Neuronal stem cell (in vitro differentiated cells): ENCODE results near the gene CYBRD1.

Experiments
- DNase-seq: peaks from one replicate; pipeline ENCODE4 v3.0.0-alpha.2; 2013; ENCODE audit warnings: low spot score
- H2AFZ ChIP-seq: one replicate; pipeline ENCODE4 v1.6.1; 2013; ENCODE audit warnings: mild to moderate bottlenecking, low read length, inconsistent platforms
- H2AK5ac ChIP-seq: 2 replicates; pipeline ENCODE4 v1.6.1; 2013; ENCODE audit warnings: low read depth, mild to moderate bottlenecking, inconsistent platforms, low read length, moderate library complexity, mixed read lengths
- H2BK120ac ChIP-seq: 2 replicates; pipeline ENCODE4 v1.6.1; 2013; ENCODE audit warnings: low read depth, mild to moderate bottlenecking, inconsistent platforms, low read length, moderate library complexity, mixed read lengths
- H2BK12ac ChIP-seq: one replicate; pipeline ENCODE4 v1.6.1; 2013; ENCODE audit warnings: low read length, inconsistent platforms
- H2BK15ac ChIP-seq: 2 replicates; pipeline ENCODE4 v1.6.1; 2013; ENCODE audit warnings: mild to moderate bottlenecking, low read length, inconsistent platforms, mixed read lengths
- H2BK5ac ChIP-seq: one replicate; pipeline ENCODE4 v1.6.1; 2013; ENCODE audit warnings: inconsistent platforms, mild to moderate bottlenecking, low read length, moderate library complexity
- H3K14ac ChIP-seq: one replicate; pipeline ENCODE4 v1.6.1; 2013; ENCODE audit warnings: low read length, inconsistent platforms
- H3K18ac ChIP-seq: 2 replicates; pipeline ENCODE4 v1.6.1; 2013; ENCODE audit warnings: low read length, inconsistent platforms
- H3K23ac ChIP-seq: 2 replicates; pipeline ENCODE4 v1.6.1; 2013; ENCODE audit warnings: low read depth, mild to moderate bottlenecking, mixed read lengths, low read length, inconsistent platforms; ENCODE audit not compliant: poor library complexity
- H3K27ac ChIP-seq: replicated peaks from 3 replicates; pipeline ENCODE4 v1.5.1; 2013; ENCODE audit warnings: low read length, inconsistent platforms
- H3K27me3 ChIP-seq, 3 experiments: 2 replicates each; pipeline ENCODE4 v1.6.1; 2013; ENCODE audit warnings: low read length in 3 of 3, mild to moderate bottlenecking in 2 of 3, inconsistent platforms in 1 of 3, low read depth in 1 of 3, mixed read lengths in 1 of 3, moderate library complexity in 1 of 3; ENCODE audit not compliant: control insufficient read depth in 3 of 3, insufficient read depth in 3 of 3
- H3K36me3 ChIP-seq, 2 donors: replicated peaks in 1 of 2; 2 replicates each; pipeline ENCODE4 v1.6.1; 2013; ENCODE audit warnings: low read length in 2 of 2; ENCODE audit not compliant: control insufficient read depth in 2 of 2, insufficient read depth in 2 of 2
- H3K4ac ChIP-seq: 2 replicates; pipeline ENCODE4 v1.6.1; 2013; ENCODE audit warnings: inconsistent platforms, mild to moderate bottlenecking, low read length, moderate library complexity
- H3K4me1 ChIP-seq, 2 donors: 1 replicate in 1 of 2; 2 replicates in 1 of 2; pipeline ENCODE4 v1.6.1; 2013; ENCODE audit warnings: low read length in 2 of 2, low read depth in 1 of 2; ENCODE audit not compliant: control insufficient read depth in 2 of 2, insufficient read depth in 1 of 2
- H3K4me2 ChIP-seq: one replicate; pipeline ENCODE4 v1.6.1; 2013; ENCODE audit warnings: mild to moderate bottlenecking, low read length, inconsistent platforms; ENCODE audit not compliant: insufficient read depth, poor library complexity, severe bottlenecking
- H3K4me3 ChIP-seq, 2 donors: 2 replicates each; pipeline ENCODE4 v1.5.1; 2013; ENCODE audit warnings: low read length in 2 of 2, mild to moderate bottlenecking in 2 of 2, inconsistent platforms in 1 of 2, moderate library complexity in 1 of 2
- H3K79me1 ChIP-seq: one replicate; pipeline ENCODE4 v1.6.1; 2013; ENCODE audit warnings: low read depth, mild to moderate bottlenecking, inconsistent platforms, low read length, moderate library complexity
- H3K9ac ChIP-seq: one replicate; pipeline ENCODE4 v1.6.1; 2013; ENCODE audit warnings: mild to moderate bottlenecking, low read depth, low read length, inconsistent platforms; ENCODE audit not compliant: poor library complexity
- H3K9me3 ChIP-seq, 2 donors: replicated peaks in 1 of 2; 2 replicates each; pipeline versions ENCODE3 to v1.6.1; 2013; ENCODE audit warnings: low read length in 2 of 2, mild to moderate bottlenecking in 2 of 2, inconsistent platforms in 1 of 2, low read depth in 1 of 2, mixed read lengths in 1 of 2, moderate library complexity in 1 of 2; ENCODE audit not compliant: control insufficient read depth in 2 of 2, insufficient read depth in 1 of 2
- H4K8ac ChIP-seq: one replicate; pipeline ENCODE4 v1.6.1; 2013; ENCODE audit warnings: low read depth, mild to moderate bottlenecking, inconsistent platforms, low read length, moderate library complexity
- H4K91ac ChIP-seq: one replicate; pipeline ENCODE4 v1.6.1; 2013; ENCODE audit warnings: low read length, low read depth, mild to moderate bottlenecking, inconsistent platforms; ENCODE audit not compliant: poor library complexity
- WGBS, 2 donors: extraction: QIAGEN DNeasy Blood & Tissue Kit; methylation state at CpG; one replicate each; pipeline ENCODE4 v1.1.7; 2013; ENCODE audit warnings: missing lambda C conversion rate in 2 of 2, mixed read lengths in 1 of 2; ENCODE audit not compliant: insufficient read length in 2 of 2, insufficient replicate concordance in 1 of 2; ENCODE audit errors: extremely low coverage in 2 of 2; 5-methylcytosine and 5-hydroxymethylcytosine counted together

Gene CYBRD1

GRCh38 chr2:171595896-171596295, 73.6 kb downstream of the CYBRD1 start:
- Histone ChIP-seq H2AK5ac (no peak overlapping the region), H4K8ac (no peak overlapping the region), H2AFZ (no peak overlapping the region), H3K27me3 (peaks cover 0 to 28% (median 0%) of the 10 kb centered on the region in 3 experiments), H3K36me3 (no peaks in the 10 kb centered on the region), H4K91ac (no peak overlapping the region), H3K79me1 (no peaks in the 10 kb centered on the region), H3K4me3 (no peak overlapping the region), H2BK12ac (no peak overlapping the region), H3K4me2 (no peak overlapping the region), H3K27ac (no peak overlapping the region), H3K23ac (no peak overlapping the region), H3K4me1 (no peaks in the 10 kb centered on the region), H3K14ac (no peak overlapping the region), H3K4ac (no peak overlapping the region), H3K18ac (no peak overlapping the region), H2BK15ac (no peak overlapping the region), H3K9ac (no peak overlapping the region), H2BK120ac (no peak overlapping the region), H2BK5ac (no peak overlapping the region), H3K9me3 (no peaks in the 10 kb centered on the region)
- no peak for DNase-seq
- WGBS, 2 donors, result no CpG with 5 or more reads among the region's 2 CpGs

GRCh38 chr2:171598713-171599319, 76.5 kb downstream of the CYBRD1 start:
- H3K18ac ChIP-seq, result no peak overlapping the region
- no peaks in the 10 kb centered on the region for H3K79me1 ChIP-seq
- H3K23ac ChIP-seq, result no peak overlapping the region
- no peak overlapping the region for H2BK15ac ChIP-seq
- H3K27ac ChIP-seq, result no peak overlapping the region
- H2BK5ac ChIP-seq, result no peak overlapping the region
- no peaks in the 10 kb centered on the region for H3K36me3 ChIP-seq
- H2AK5ac ChIP-seq, result no peak overlapping the region
- no peak overlapping the region for H3K9ac ChIP-seq
- no peak overlapping the region for H2BK12ac ChIP-seq
- peak; percentile 36 for DNase-seq
- no peak overlapping the region for H2AFZ ChIP-seq
- H2BK120ac ChIP-seq, result no peak overlapping the region
- peaks cover 0 to 18% (median 0%) of the 10 kb centered on the region in 3 experiments for H3K27me3 ChIP-seq
- H3K4me2 ChIP-seq, result no peak overlapping the region
- H3K9me3 ChIP-seq, result no peaks in the 10 kb centered on the region
- no peak overlapping the region for H3K4me3 ChIP-seq
- no peak overlapping the region for H3K14ac ChIP-seq
- no peak overlapping the region for H4K91ac ChIP-seq
- H4K8ac ChIP-seq, result no peak overlapping the region
- WGBS, 2 donors, result no CpG with 5 or more reads among the region's 7 CpGs
- H3K4me1 ChIP-seq, result peaks cover 0 to 2% of the 10 kb centered on the region in 2 donors
- H3K4ac ChIP-seq, result no peak overlapping the region

GRCh38 chr2:171600126-171600525, 77.9 kb downstream of the CYBRD1 start:
- peaks cover 0 to 2% of the 10 kb centered on the region in 2 donors for H3K4me1 ChIP-seq
- no peak overlapping the region for H3K18ac ChIP-seq
- H3K27ac ChIP-seq, result no peak overlapping the region
- H3K23ac ChIP-seq, result no peak overlapping the region
- H3K4me3 ChIP-seq, result no peak overlapping the region
- H3K27me3 ChIP-seq, result peaks cover 0 to 18% (median 0%) of the 10 kb centered on the region in 3 experiments
- no peak overlapping the region for H3K4ac ChIP-seq
- no peaks in the 10 kb centered on the region for H3K9me3 ChIP-seq
- H3K36me3 ChIP-seq, result no peaks in the 10 kb centered on the region
- H3K9ac ChIP-seq, result no peak overlapping the region
- no peak overlapping the region for H4K8ac ChIP-seq
- H2BK15ac ChIP-seq, result no peak overlapping the region
- no peak overlapping the region for H2BK12ac ChIP-seq
- no peak overlapping the region for H3K4me2 ChIP-seq
- H2AFZ ChIP-seq, result no peak overlapping the region
- DNase-seq, result no peak
- H3K14ac ChIP-seq, result no peak overlapping the region
- no peaks in the 10 kb centered on the region for H3K79me1 ChIP-seq
- no peak overlapping the region for H4K91ac ChIP-seq
- H2AK5ac ChIP-seq, result no peak overlapping the region
- H2BK120ac ChIP-seq, result no peak overlapping the region
- H2BK5ac ChIP-seq, result no peak overlapping the region

GRCh38 chr2:171602352-171602751, 80.1 kb downstream of the CYBRD1 start:
- H3K4ac ChIP-seq, result no peak overlapping the region
- no peak overlapping the region for H2BK5ac ChIP-seq
- no CpG with 5 or more reads among the region's 5 CpGs for WGBS, 2 donors
- no peak overlapping the region for H2BK15ac ChIP-seq
- no peak overlapping the region for H3K4me3 ChIP-seq
- H2AK5ac ChIP-seq, result no peak overlapping the region
- no peak for DNase-seq
- H4K91ac ChIP-seq, result no peak overlapping the region
- no peak overlapping the region for H2BK120ac ChIP-seq
- H3K36me3 ChIP-seq, result no peaks in the 10 kb centered on the region
- no peak overlapping the region for H2AFZ ChIP-seq
- no peaks in the 10 kb centered on the region for H3K79me1 ChIP-seq
- no peak overlapping the region for H3K4me2 ChIP-seq
- no peak overlapping the region for H3K14ac ChIP-seq
- no peak overlapping the region for H4K8ac ChIP-seq
- no peak overlapping the region for H3K18ac ChIP-seq
- no peak overlapping the region for H2BK12ac ChIP-seq
- H3K4me1 ChIP-seq, result peaks cover 0 to 2% of the 10 kb centered on the region in 2 donors
- H3K27ac ChIP-seq, result no peak overlapping the region
- peaks cover 0 to 18% (median 0%) of the 10 kb centered on the region in 3 experiments for H3K27me3 ChIP-seq
- no peak overlapping the region for H3K23ac ChIP-seq
- H3K9ac ChIP-seq, result no peak overlapping the region
- no peaks in the 10 kb centered on the region for H3K9me3 ChIP-seq
